GM12892 (cell line): Measurements from ENCODE around the gene SH3RF1.

Experiments used
- DNase-seq: peaks from one replicate; pipeline ENCODE4 v3.0.0; 2011; ENCODE audit not compliant: insufficient read length
- FAIRE-seq: peaks from 2 replicates; lab custom pipeline; 2011; peaks lifted over from hg19 to GRCh38; lab: Jason Lieb, UNC
- POLR2A ChIP-seq: IDR thresholded peaks from 2 replicates; pipeline ENCODE4 v1.6.1; 2011; ENCODE audit warnings: low read depth, low read length, control low read depth
- POLR2AphosphoS5 ChIP-seq: IDR thresholded peaks from 2 replicates; pipeline ENCODE4 v1.6.1; 2011; ENCODE audit warnings: low read depth, low read length, control low read depth
- TAF1 ChIP-seq: IDR thresholded peaks from 2 replicates; pipeline ENCODE4 v1.6.1; 2011; ENCODE audit warnings: low read depth, mild to moderate bottlenecking, control low read depth, low read length, borderline replicate concordance

Gene SH3RF1

GRCh38 chr4:169132561-169133305 lies 138.0 kb downstream of the SH3RF1 start:
- FAIRE-seq: no peak
- TF ChIP-seq TAF1 (no peak), POLR2AphosphoS5 (no peak), POLR2A (no peak)

GRCh38 chr4:169131556-169132208 lies 139.1 kb downstream of the SH3RF1 start:
- no peak for DNase-seq
- no peak for FAIRE-seq
- TF ChIP-seq POLR2AphosphoS5 (no peak), POLR2A (no peak), TAF1 (no peak)

More at GRCh38 chr4:169132561-169133305, 138.0 kb downstream of the SH3RF1 start:
- DNase-seq: no peak

- FAIRE-seq: no peak
Observed at GRCh38 chr4:169128902-169129301, 141.9 kb downstream of the SH3RF1 start.

GRCh38 chr4:169127314-169127713 lies 143.4 kb downstream of the SH3RF1 start:
- DNase-seq: no peak
- no peak for TF ChIP-seq POLR2AphosphoS5
- TF ChIP-seq TAF1: no peak
- no peak for TF ChIP-seq POLR2A
- FAIRE-seq: no peak

More at GRCh38 chr4:169128902-169129301, 141.9 kb downstream of the SH3RF1 start:
- TF ChIP-seq POLR2AphosphoS5: no peak
- TF ChIP-seq POLR2A: no peak
- TF ChIP-seq TAF1: no peak
- no peak for DNase-seq

GRCh38 chr4:169124661-169125060 lies 146.1 kb downstream of the SH3RF1 start:
- FAIRE-seq: no peak
- no peak for DNase-seq
- no peak for TF ChIP-seq TAF1
- no peak for TF ChIP-seq POLR2A
- no peak for TF ChIP-seq POLR2AphosphoS5

GRCh38 chr4:169122422-169122821 lies 148.3 kb downstream of the SH3RF1 start:
- DNase-seq: no peak
- TF ChIP-seq TAF1: no peak
- no peak for TF ChIP-seq POLR2AphosphoS5
- TF ChIP-seq POLR2A: no peak
- FAIRE-seq: no peak

- no peak for DNase-seq
- no peak for FAIRE-seq
- TF ChIP-seq POLR2AphosphoS5 (no peak), POLR2A (no peak), TAF1 (no peak)
Observed at GRCh38 chr4:169121861-169122382, 148.8 kb downstream of the SH3RF1 start.

GRCh38 chr4:169120624-169121023 lies 150.1 kb downstream of the SH3RF1 start:
- no peak for DNase-seq
- no peak for FAIRE-seq
- TF ChIP-seq POLR2AphosphoS5 (no peak), POLR2A (no peak), TAF1 (no peak)

GRCh38 chr4:169119536-169119935 lies 151.2 kb downstream of the SH3RF1 start:
- DNase-seq (no peak), FAIRE-seq (no peak)
- TF ChIP-seq POLR2A (no peak), POLR2AphosphoS5 (no peak), TAF1 (no peak)

GRCh38 chr4:169117591-169118081 lies 153.1 kb downstream of the SH3RF1 start:
- FAIRE-seq (no peak), DNase-seq (no peak)
- TF ChIP-seq TAF1 (no peak), POLR2AphosphoS5 (no peak), POLR2A (no peak)

- FAIRE-seq: no peak
- DNase-seq: no peak
- TF ChIP-seq POLR2AphosphoS5 (no peak), POLR2A (no peak), TAF1 (no peak)
Observed at GRCh38 chr4:169116270-169116901, 154.4 kb downstream of the SH3RF1 start.
